CD4-positive, CD25-positive, alpha-beta regulatory T cell (primary cell): Measurements from ENCODE around the gene DZIP1L. TPM values are rescaled to one million over a fixed set of nuclear protein-coding genes. Genes with fewer than 3 reads are reported as not detected.

Experiments
- ATAC-seq, 2 donors: fragments of 150-1000 bp; cut with Tn5 transposase; one replicate each; pipeline ENCODE4 v1.10.0; 2021; ENCODE audit warnings: low read depth in 2 of 2, moderate number of reproducible peaks in 2 of 2, moderate library complexity in 1 of 2
- DNase-seq, 3 donors: peaks; one replicate each; pipeline versions ENCODE4 v3.0.0 to v3.0.0-alpha.2; 2012 to 2022; ENCODE audit warnings: mixed read lengths in 1 of 3
- H3K27ac ChIP-seq: one replicate; pipeline ENCODE4 v1.7.0; 2013; ENCODE audit warnings: mild to moderate bottlenecking, low read length; ENCODE audit not compliant: insufficient read depth, poor library complexity, severe bottlenecking
- H3K27me3 ChIP-seq: one replicate; pipeline ENCODE4 v1.7.0; 2013; ENCODE audit warnings: low read length; ENCODE audit not compliant: control insufficient read depth, insufficient read depth
- H3K36me3 ChIP-seq: one replicate; pipeline ENCODE4 v1.7.0; 2013; ENCODE audit warnings: mild to moderate bottlenecking, low read length, moderate library complexity; ENCODE audit not compliant: control insufficient read depth, insufficient read depth
- H3K4me1 ChIP-seq: 2 replicates; pipeline ENCODE4 v1.7.0; 2013; ENCODE audit warnings: mild to moderate bottlenecking, low read length; ENCODE audit not compliant: insufficient read depth, control insufficient read depth, poor library complexity, severe bottlenecking
- H3K4me3 ChIP-seq: one replicate; pipeline ENCODE4 v1.7.0; 2013; ENCODE audit warnings: low read depth, mild to moderate bottlenecking, low read length, moderate library complexity
- H3K9me3 ChIP-seq, 2 experiments: 1 replicate in 1 of 2; 2 replicates in 1 of 2; pipeline ENCODE4 v1.7.0; 2013; ENCODE audit warnings: low read length in 2 of 2, mild to moderate bottlenecking in 1 of 2, moderate library complexity in 1 of 2; ENCODE audit not compliant: control insufficient read depth in 2 of 2
- H3K27ac Mint-ChIP-seq, 3 donors: one replicate each; pipeline ENCODE4 v1.8.0; 2020 to 2022; ENCODE audit warnings: mild to moderate bottlenecking in 3 of 3, mixed read lengths in 3 of 3, moderate library complexity in 2 of 3
- H3K27me3 Mint-ChIP-seq: one replicate; pipeline ENCODE4 v1.8.0; 2022; ENCODE audit warnings: mild to moderate bottlenecking, mixed read lengths
- H3K36me3 Mint-ChIP-seq: one replicate; pipeline ENCODE4 v1.8.0; 2020; ENCODE audit warnings: mixed read lengths
- H3K4me1 Mint-ChIP-seq, 4 donors: one replicate each; pipeline ENCODE4 v1.8.0; 2020 to 2022; ENCODE audit warnings: mixed read lengths in 4 of 4, mild to moderate bottlenecking in 1 of 4
- H3K4me3 Mint-ChIP-seq, 4 donors: one replicate each; pipeline ENCODE4 v1.8.0; 2020 to 2022; ENCODE audit warnings: mild to moderate bottlenecking in 4 of 4, mixed read lengths in 4 of 4, moderate library complexity in 3 of 4
- H3K9me3 Mint-ChIP-seq, 7 donors: one replicate each; pipeline ENCODE4 v1.8.0; 2020 to 2022; ENCODE audit warnings: mixed read lengths in 7 of 7, mild to moderate bottlenecking in 3 of 7, moderate library complexity in 2 of 7
- polyA plus RNA-seq, 4 donors: library from polyadenylated mRNA; unstranded; fragments of 300-500 nt; fragmentation: Illumina TruSeq; gene quantifications; one replicate each; pipeline ENCODE4 v1.2.3, GENCODE V29; 2021
- total RNA-seq: library from RNA; stranded (reverse); gene quantifications from one replicate; pipeline ENCODE4 v1.2.3, GENCODE V29; 2022

DZIP1L gene
- total and polyA plus RNA-seq, 5 donors from 2014 or later = not detected

- Histone ChIP-seq H3K36me3 (no peaks in the 10 kb centered on the region), H3K4me1 (no peaks in the 10 kb centered on the region), H3K27ac (no peak overlapping the region), H3K27me3 (peaks cover 4% of the 10 kb centered on the region), H3K4me3 (no peak overlapping the region), H3K9me3 (no peaks in the 10 kb centered on the region)
- ATAC-seq = no peak
- Mint-ChIP-seq H3K27ac (no peak overlapping the region), H3K27me3 (peaks cover 22% of the 10 kb centered on the region), H3K4me3 (no peak overlapping the region), H3K4me1 (peaks cover 0 to 14% (median 6%) of the 10 kb centered on the region in 4 donors), H3K36me3 (no peaks in the 10 kb centered on the region), H3K9me3 (peaks cover 0 to 3% (median 0%) of the 10 kb centered on the region in 7 donors)
- DNase-seq = no peak
These were observed 35.5 kb downstream of the DZIP1L start for GRCh38 chr3:138079901-138080300.

GRCh38 chr3:138078901-138079344, 36.5 kb downstream of the DZIP1L start:
- Histone ChIP-seq H3K4me1 (no peaks in the 10 kb centered on the region), H3K27ac (no peak overlapping the region), H3K4me3 (no peak overlapping the region), H3K9me3 (no peaks in the 10 kb centered on the region), H3K36me3 (no peaks in the 10 kb centered on the region), H3K27me3 (peaks cover 4% of the 10 kb centered on the region)
- H3K9me3 Mint-ChIP-seq = peaks cover 0 to 3% (median 0%) of the 10 kb centered on the region in 7 donors
- H3K4me1 Mint-ChIP-seq = peaks cover 0 to 14% (median 6%) of the 10 kb centered on the region in 4 donors
- no peaks in the 10 kb centered on the region for H3K36me3 Mint-ChIP-seq
- no peak for ATAC-seq
- no peak overlapping the region for H3K4me3 Mint-ChIP-seq
- DNase-seq = no peak
- H3K27ac Mint-ChIP-seq = no peak overlapping the region
- peaks cover 22% of the 10 kb centered on the region for H3K27me3 Mint-ChIP-seq

- no peak for DNase-seq
- H3K36me3 ChIP-seq = no peaks in the 10 kb centered on the region
- Mint-ChIP-seq H3K9me3 (peaks cover 0 to 3% (median 0%) of the 10 kb centered on the region in 7 donors), H3K27me3 (peaks cover 22% of the 10 kb centered on the region), H3K36me3 (no peaks in the 10 kb centered on the region), H3K27ac (no peak overlapping the region), H3K4me1 (peaks cover 0 to 12% (median 5%) of the 10 kb centered on the region in 4 donors), H3K4me3 (no peak overlapping the region)
- H3K9me3 ChIP-seq = no peaks in the 10 kb centered on the region
- no peaks in the 10 kb centered on the region for H3K4me1 ChIP-seq
- no peaks in the 10 kb centered on the region for H3K27me3 ChIP-seq
- no peak overlapping the region for H3K27ac ChIP-seq
- no peak for ATAC-seq
- H3K4me3 ChIP-seq = no peak overlapping the region
These were observed 37.3 kb downstream of the DZIP1L start for GRCh38 chr3:138078096-138078495.

GRCh38 chr3:138072796-138073195, 42.6 kb downstream of the DZIP1L start:
- no peaks in the 10 kb centered on the region for H3K36me3 Mint-ChIP-seq
- no peak overlapping the region for H3K4me3 ChIP-seq
- peaks cover 2% of the 10 kb centered on the region for H3K27me3 ChIP-seq
- no peaks in the 10 kb centered on the region for H3K4me1 Mint-ChIP-seq
- no peak overlapping the region for H3K27ac Mint-ChIP-seq
- no peaks in the 10 kb centered on the region for H3K4me1 ChIP-seq
- no peaks in the 10 kb centered on the region for H3K9me3 ChIP-seq
- no peak overlapping the region for H3K27ac ChIP-seq
- DNase-seq (no peak), ATAC-seq (no peak)
- H3K27me3 Mint-ChIP-seq = peaks cover 24% of the 10 kb centered on the region
- no peak overlapping the region for H3K4me3 Mint-ChIP-seq
- peaks cover 0 to 2% (median 0%) of the 10 kb centered on the region in 7 donors for H3K9me3 Mint-ChIP-seq
- H3K36me3 ChIP-seq = no peaks in the 10 kb centered on the region

GRCh38 chr3:138070006-138070405, 45.4 kb downstream of the DZIP1L start:
- no peaks in the 10 kb centered on the region for H3K4me1 ChIP-seq
- no peaks in the 10 kb centered on the region for H3K36me3 ChIP-seq
- H3K9me3 ChIP-seq = no peaks in the 10 kb centered on the region
- H3K36me3 Mint-ChIP-seq = no peaks in the 10 kb centered on the region
- H3K27ac Mint-ChIP-seq = no peak overlapping the region
- peaks cover 0 to 2% (median 0%) of the 10 kb centered on the region in 7 donors for H3K9me3 Mint-ChIP-seq
- peaks cover 2% of the 10 kb centered on the region for H3K27me3 ChIP-seq
- H3K4me3 Mint-ChIP-seq = no peak overlapping the region
- H3K4me1 Mint-ChIP-seq = no peaks in the 10 kb centered on the region
- no peak overlapping the region for H3K4me3 ChIP-seq
- DNase-seq = no peak
- H3K27me3 Mint-ChIP-seq = peaks cover 22% of the 10 kb centered on the region
- H3K27ac ChIP-seq = no peak overlapping the region
- no peak for ATAC-seq

GRCh38 chr3:138068579-138069174, 46.7 kb downstream of the DZIP1L start:
- Histone ChIP-seq H3K4me1 (no peaks in the 10 kb centered on the region), H3K9me3 (no peaks in the 10 kb centered on the region), H3K36me3 (no peaks in the 10 kb centered on the region), H3K4me3 (no peak overlapping the region), H3K27me3 (peaks cover 2% of the 10 kb centered on the region), H3K27ac (no peak overlapping the region)
- ATAC-seq = peak; percentile 69 to 71
- H3K4me1 Mint-ChIP-seq = no peaks in the 10 kb centered on the region
- no peak overlapping the region for H3K4me3 Mint-ChIP-seq
- H3K27me3 Mint-ChIP-seq = peaks cover 25% of the 10 kb centered on the region
- DNase-seq = peak; percentile 39 to 73 (median 52)
- no peaks in the 10 kb centered on the region for H3K9me3 Mint-ChIP-seq
- no peak overlapping the region for H3K27ac Mint-ChIP-seq
- H3K36me3 Mint-ChIP-seq = no peaks in the 10 kb centered on the region

GRCh38 chr3:138068046-138068445, 47.4 kb downstream of the DZIP1L start:
- ATAC-seq (no peak), DNase-seq (no peak)
- H3K9me3 Mint-ChIP-seq = no peaks in the 10 kb centered on the region
- Histone ChIP-seq H3K27ac (no peak overlapping the region), H3K36me3 (no peaks in the 10 kb centered on the region), H3K4me1 (no peaks in the 10 kb centered on the region), H3K4me3 (no peak overlapping the region), H3K9me3 (no peaks in the 10 kb centered on the region), H3K27me3 (peaks cover 2% of the 10 kb centered on the region)
- H3K4me3 Mint-ChIP-seq = no peak overlapping the region
- no peaks in the 10 kb centered on the region for H3K4me1 Mint-ChIP-seq
- H3K27me3 Mint-ChIP-seq = peaks cover 25% of the 10 kb centered on the region
- H3K27ac Mint-ChIP-seq = no peak overlapping the region
- no peaks in the 10 kb centered on the region for H3K36me3 Mint-ChIP-seq

GRCh38 chr3:138066972-138067371, 48.4 kb downstream of the DZIP1L start:
- H3K4me3 Mint-ChIP-seq = no peak overlapping the region
- H3K9me3 ChIP-seq = no peaks in the 10 kb centered on the region
- H3K36me3 ChIP-seq = no peaks in the 10 kb centered on the region
- no peak overlapping the region for H3K27ac Mint-ChIP-seq
- H3K27ac ChIP-seq = no peak overlapping the region
- peaks cover 0 to 1% (median 0%) of the 10 kb centered on the region in 7 donors for H3K9me3 Mint-ChIP-seq
- no peak overlapping the region for H3K4me3 ChIP-seq
- H3K27me3 ChIP-seq = peaks cover 2% of the 10 kb centered on the region
- ATAC-seq (no peak), DNase-seq (no peak)
- no peaks in the 10 kb centered on the region for H3K4me1 Mint-ChIP-seq
- no peaks in the 10 kb centered on the region for H3K36me3 Mint-ChIP-seq
- peaks cover 21% of the 10 kb centered on the region for H3K27me3 Mint-ChIP-seq
- no peaks in the 10 kb centered on the region for H3K4me1 ChIP-seq
